Gastroesophageal sphincter (tissue), 4 donors: ENCODE results near the gene ARHGAP42. TPM values are rescaled to one million over a fixed set of nuclear protein-coding genes. Genes with fewer than 3 reads are reported as not detected.

Experiments used
- ATAC-seq: fragments of 150-250 bp; one replicate; pipeline ENCODE4 v1.9.1; 2016; ENCODE audit warnings: mild to moderate bottlenecking, moderate library complexity
- H3K27ac ChIP-seq, 4 donors: fragments of 200-600 bp; sonication (generic) in 3 of 4; 1 replicate in 3 of 4; 2 replicates in 1 of 4; pipeline ENCODE4 v1.5.1; 2016 to 2019
- H3K27me3 ChIP-seq: fragments of 200-600 bp; sonication (generic); one replicate; pipeline ENCODE4 v1.5.1; 2019
- H3K36me3 ChIP-seq, 2 donors: fragments of 200-600 bp; sonication (generic); one replicate each; pipeline ENCODE4 v1.5.1; 2019; ENCODE audit warnings: control low read depth in 1 of 2
- H3K4me1 ChIP-seq, 3 donors: fragments of 200-600 bp; sonication (generic); 1 replicate in 2 of 3; 2 replicates in 1 of 3; pipeline ENCODE4 v1.5.1; 2016 to 2019; ENCODE audit warnings: control low read depth in 2 of 3
- H3K4me3 ChIP-seq, 2 donors: fragments of 200-600 bp; sonication (generic); one replicate each; pipeline ENCODE4 v1.5.1; 2019; ENCODE audit warnings: mild to moderate bottlenecking in 1 of 2, moderate library complexity in 1 of 2
- H3K9me3 ChIP-seq, 3 donors: fragments of 200-600 bp; sonication (generic); one replicate each; pipeline ENCODE4 v1.5.1; 2017 to 2019; ENCODE audit warnings: control low read depth in 2 of 3
- CTCF ChIP-seq, 4 experiments: fragments of 200-600 bp in 2 of 4; fragments of 450-650 bp in 2 of 4; sonication (generic) in 1 of 4; IDR thresholded peaks; one replicate each; pipeline ENCODE4 v1.5.1; 2017 to 2019; ENCODE audit warnings: antibody characterized with exemption in 4 of 4, mild to moderate bottlenecking in 2 of 4, moderate library complexity in 2 of 4
- EP300 ChIP-seq: sonication (generic); formaldehyde crosslinking; IDR thresholded peaks from one replicate; pipeline ENCODE4 v1.6.1; 2017; ENCODE audit warnings: antibody characterized with exemption, mild to moderate bottlenecking
- POLR2A ChIP-seq, 2 donors: fragments of 450-650 bp; IDR thresholded peaks; one replicate each; pipeline ENCODE4 v1.6.1; 2017; ENCODE audit warnings: antibody characterized with exemption in 2 of 2, mild to moderate bottlenecking in 2 of 2, moderate library complexity in 1 of 2
- POLR2AphosphoS5 ChIP-seq: sonication (generic); formaldehyde crosslinking; IDR thresholded peaks from one replicate; pipeline ENCODE4 v1.6.1; 2017; ENCODE audit warnings: antibody characterized with exemption
- WGBS, 2 donors: methylation state at CpG; one replicate each; pipeline ENCODE4 v1.1.5; 2018; ENCODE audit warnings: low coverage in 1 of 2; 5-methylcytosine and 5-hydroxymethylcytosine counted together
- total RNA-seq, 4 donors: library from RNA; depleted of rRNA; stranded (reverse); fragments of >200 nt; gene quantifications; one replicate each; pipeline ENCODE4 v1.1.0, GENCODE V29; 2016

ARHGAP42 gene
- total RNA-seq, 4 donors from 2014 or later: 6.3 to 29.1 (median 9.9) TPM

GRCh38 chr11:100902454-100903141 lies 215.5 kb downstream of the ARHGAP42 start:
- H3K27ac ChIP-seq: no peak overlapping the region
- no peak overlapping the region for H3K4me3 ChIP-seq
- ATAC-seq: no peak
- no peaks in the 10 kb centered on the region for H3K4me1 ChIP-seq
- TF ChIP-seq POLR2AphosphoS5: no peak
- no peak for TF ChIP-seq POLR2A (IDR thresholded peaks at IDR 0.05)
- no peak for TF ChIP-seq EP300
- TF ChIP-seq CTCF (IDR thresholded peaks at IDR 0.05): no peak
- WGBS, 2 donors: 63 to 100% methylated on average over 1 to 4 of the region's 7 CpGs
- no peaks in the 10 kb centered on the region for H3K27me3 ChIP-seq
- no peaks in the 10 kb centered on the region for H3K9me3 ChIP-seq
- H3K36me3 ChIP-seq: no peaks in the 10 kb centered on the region

GRCh38 chr11:100903284-100903683 lies 216.2 kb downstream of the ARHGAP42 start:
- TF ChIP-seq EP300 (no peak), POLR2AphosphoS5 (no peak), CTCF (IDR thresholded peaks at IDR 0.05) (no peak), POLR2A (IDR thresholded peaks at IDR 0.05) (no peak)
- Histone ChIP-seq H3K27me3 (no peaks in the 10 kb centered on the region), H3K9me3 (no peaks in the 10 kb centered on the region), H3K4me1 (no peaks in the 10 kb centered on the region), H3K4me3 (no peak overlapping the region), H3K27ac (no peak overlapping the region), H3K36me3 (no peaks in the 10 kb centered on the region)
- no peak for ATAC-seq
- 71 to 89% methylated on average over 1 of the region's 1 CpG for WGBS, 2 donors

GRCh38 chr11:100905684-100906083 lies 218.6 kb downstream of the ARHGAP42 start:
- no peaks in the 10 kb centered on the region for H3K36me3 ChIP-seq
- no peaks in the 10 kb centered on the region for H3K27me3 ChIP-seq
- no peak overlapping the region for H3K27ac ChIP-seq
- no peaks in the 10 kb centered on the region for H3K9me3 ChIP-seq
- H3K4me3 ChIP-seq: no peak overlapping the region
- TF ChIP-seq EP300 (no peak), CTCF (IDR thresholded peaks at IDR 0.05) (no peak), POLR2AphosphoS5 (no peak), POLR2A (IDR thresholded peaks at IDR 0.05) (no peak)
- WGBS, 2 donors: 88 to 95% methylated on average over 12 of the region's 13 CpGs
- no peak for ATAC-seq
- H3K4me1 ChIP-seq: no peaks in the 10 kb centered on the region

GRCh38 chr11:100908746-100909145 lies 221.7 kb downstream of the ARHGAP42 start:
- H3K27me3 ChIP-seq: no peaks in the 10 kb centered on the region
- no peaks in the 10 kb centered on the region for H3K4me1 ChIP-seq
- H3K36me3 ChIP-seq: no peaks in the 10 kb centered on the region
- H3K9me3 ChIP-seq: no peaks in the 10 kb centered on the region
- H3K4me3 ChIP-seq: no peak overlapping the region
- no peak overlapping the region for H3K27ac ChIP-seq
- TF ChIP-seq EP300 (no peak), POLR2A (IDR thresholded peaks at IDR 0.05) (no peak), POLR2AphosphoS5 (no peak), CTCF (IDR thresholded peaks at IDR 0.05) (no peak)
- 89% methylated on average over 2 of the region's 2 CpGs for WGBS, 2 donors
- no peak for ATAC-seq

GRCh38 chr11:100910808-100911207 lies 223.7 kb downstream of the ARHGAP42 start:
- no peak for TF ChIP-seq EP300
- no peak for TF ChIP-seq POLR2AphosphoS5
- no peak for TF ChIP-seq POLR2A (IDR thresholded peaks at IDR 0.05)
- TF ChIP-seq CTCF (IDR thresholded peaks at IDR 0.05): no peak
- Histone ChIP-seq H3K27ac (no peak overlapping the region), H3K4me3 (no peak overlapping the region), H3K4me1 (no peaks in the 10 kb centered on the region), H3K9me3 (no peaks in the 10 kb centered on the region), H3K36me3 (no peaks in the 10 kb centered on the region), H3K27me3 (no peaks in the 10 kb centered on the region)
- ATAC-seq: no peak
- 77 to 83% methylated on average over 1 of the region's 1 CpG for WGBS, 2 donors
